ENCODE data around the gene DNASE1L2.

DNASE1L2 gene

GRCh38 chr16:2286550-2286949, 50.3 kb downstream of the DNASE1L2 start:
- TF ChIP-seq CTCF (IDR thresholded peaks at IDR 0.05; ENCODE audit: low read depth, low read length): no peak
- no peak overlapping the region for H3K4me3 ChIP-seq (ENCODE audit: low read depth, low read length)

- TF ChIP-seq CTCF (IDR thresholded peaks at IDR 0.05; ENCODE audit: low read depth, low read length): no peak
- no peak overlapping the region for H3K4me3 ChIP-seq (ENCODE audit: low read depth, low read length)
Observed at GRCh38 chr16:2287916-2288547, 51.8 kb downstream of the DNASE1L2 start.
